K562 (cell line): ENCODE measurements around the gene RSPO1. TPM values are rescaled to one million over a fixed set of nuclear protein-coding genes. Genes with fewer than 3 reads are reported as not detected.

Experiments
- ATAC-seq: fragments of 200-7000 bp; cut with Tn5 transposase; 3 replicates; pipeline ENCODE4 v1.9.1; 2020; ENCODE audit warnings: moderate library complexity
- Bru-seq: library from RNA; stranded (reverse); fragments of 400-500 nt; gene quantifications from one replicate; lab custom pipeline; 2021; lab: Mats Ljungman, UMichigan
- BruChase-seq, 2 experiments: library from RNA; stranded (reverse); fragments of 400-500 nt; gene quantifications; one replicate each; lab custom pipeline; 2021; lab: Mats Ljungman, UMichigan
- BruUV-seq: library from RNA; stranded (reverse); fragments of 400-500 nt; replicated peaks from 2 replicates; lab custom pipeline; 2021; lab: Mats Ljungman, UMichigan
- CTCF ChIA-PET: fragments of 300-600 bp; formaldehyde crosslinking; extraction: SDS; loops from one replicate; lab custom pipeline; 2021; ENCODE audit warnings: low intra/inter-chr PET ratio; lab: Yijun Ruan, JAX
- POLR2A ChIA-PET: fragments of 300-600, 350-650 bp; sonication (Branson Sonifier 250); formaldehyde crosslinking; extraction: SDS; loops from one replicate; lab custom pipeline; 2021; ENCODE audit warnings: antibody characterized with exemption, inconsistent platforms; lab: Yijun Ruan, JAX
- DNase-seq, 4 experiments: peaks; one replicate each; pipeline versions ENCODE4 v3.0.0 to v3.0.0-alpha.2; 2011 to 2018; ENCODE audit warnings: low spot score in 3 of 4, mixed read lengths in 3 of 4; ENCODE audit errors: extremely low read depth in 1 of 4
- FAIRE-seq: peaks from 2 replicates; lab custom pipeline; 2011; peaks lifted over from hg19 to GRCh38; lab: Jason Lieb, UNC
- H2AFZ ChIP-seq: 2 replicates; pipeline ENCODE4 v1.6.0; 2011; ENCODE audit warnings: low read depth, low read length, control low read depth, inconsistent platforms
- H3K27ac ChIP-seq: fragments of 200-600 bp; 3 replicates; pipeline ENCODE4 v1.8.0; 2011; ENCODE audit warnings: low read depth, mild to moderate bottlenecking, control low read depth, inconsistent platforms, low read length, moderate library complexity, mixed read lengths; ENCODE audit errors: extremely low read depth
- H3K27me3 ChIP-seq, 2 experiments: fragments of 300-600 bp in 1 of 2; 2 replicates in 1 of 2; 3 replicates in 1 of 2; pipeline versions ENCODE4 v1.6.0 to v1.8.0; 2011; ENCODE audit warnings: inconsistent platforms in 2 of 2, low read length in 2 of 2, mild to moderate bottlenecking in 1 of 2, mixed read lengths in 1 of 2, moderate library complexity in 1 of 2; ENCODE audit not compliant: control insufficient read depth in 2 of 2, insufficient read depth in 2 of 2
- H3K36me3 ChIP-seq: fragments of 300-600 bp; 3 replicates; pipeline ENCODE4 v1.8.0; 2011; ENCODE audit warnings: mild to moderate bottlenecking, low read length, inconsistent platforms; ENCODE audit not compliant: control insufficient read depth, insufficient read depth
- H3K4me1 ChIP-seq, 2 experiments: fragments of 200-600 bp in 1 of 2; replicated peaks in 1 of 2; 2 replicates in 1 of 2; 3 replicates in 1 of 2; pipeline versions ENCODE4 v1.5.1 to v1.8.0; 2011; ENCODE audit warnings: inconsistent platforms in 2 of 2, low read length in 2 of 2, mild to moderate bottlenecking in 1 of 2, mixed read lengths in 1 of 2, moderate library complexity in 1 of 2; ENCODE audit not compliant: control insufficient read depth in 2 of 2, insufficient read depth in 2 of 2
- H3K4me2 ChIP-seq: 2 replicates; pipeline ENCODE4 v1.6.1; 2011; ENCODE audit warnings: low read length, control low read depth, inconsistent platforms, mixed read lengths; ENCODE audit not compliant: insufficient read depth
- H3K4me3 ChIP-seq: fragments of 200-600 bp; sonication (generic), shearing (Covaris generic); 2 replicates; pipeline ENCODE4 v1.5.1; 2016; ENCODE audit warnings: control low read depth, inconsistent platforms
- H3K79me2 ChIP-seq: fragments of 200-600 bp; 3 replicates; pipeline ENCODE4 v1.8.0; 2011; ENCODE audit warnings: low read length, inconsistent platforms; ENCODE audit not compliant: control insufficient read depth, insufficient read depth
- H3K9ac ChIP-seq, 2 experiments: 2 replicates each; pipeline versions ENCODE4 v1.6.0 to v1.6.1; 2011; ENCODE audit warnings: low read depth in 2 of 2, low read length in 2 of 2, control low read depth in 1 of 2, inconsistent platforms in 1 of 2, mild to moderate bottlenecking in 1 of 2, mixed read lengths in 1 of 2; ENCODE audit not compliant: insufficient read depth in 1 of 2
- H3K9me1 ChIP-seq: one replicate; pipeline ENCODE4 v1.6.0; 2011; ENCODE audit warnings: inconsistent platforms, mild to moderate bottlenecking, low read length, moderate library complexity; ENCODE audit not compliant: control insufficient read depth, insufficient read depth
- H3K9me3 ChIP-seq: replicated peaks from 2 replicates; pipeline ENCODE4 v1.5.1; 2011; ENCODE audit warnings: low read depth, low read length, inconsistent platforms; ENCODE audit not compliant: control insufficient read depth, insufficient read depth
- H4K20me1 ChIP-seq: replicated peaks from 2 replicates; pipeline ENCODE4 v1.6.1; 2011; ENCODE audit warnings: low read length, inconsistent platforms, mixed read lengths; ENCODE audit not compliant: control insufficient read depth, insufficient read depth
- CEBPZ ChIP-seq: fragments of 150-350 bp; IDR thresholded peaks from 2 replicates; pipeline ENCODE4 v1.6.1; 2014; ENCODE audit warnings: low read depth, mild to moderate bottlenecking, low read length, borderline replicate concordance
- NCOR1 ChIP-seq: fragments of 450-650 bp; IDR thresholded peaks from 2 replicates; pipeline ENCODE4 v1.6.1; 2016; ENCODE audit warnings: mild to moderate bottlenecking, moderate library complexity
- NR2C1 ChIP-seq, 2 experiments: fragments of 450-650 bp; IDR thresholded peaks; 2 replicates each; pipeline ENCODE4 v1.6.1; 2017; ENCODE audit warnings: mild to moderate bottlenecking in 2 of 2, antibody characterized with exemption in 1 of 2, inconsistent platforms in 1 of 2, missing compliant biosample characterization in 1 of 2, missing genetic modification characterization in 1 of 2
- SFPQ ChIP-seq: fragments of 200-400 bp; formaldehyde crosslinking; IDR thresholded peaks from 2 replicates; pipeline ENCODE4 v1.6.1; 2017; ENCODE audit warnings: mild to moderate bottlenecking, low read depth, low read length, moderate library complexity
- SMARCE1 ChIP-seq: fragments of 450-650 bp; IDR thresholded peaks from 2 replicates; pipeline ENCODE4 v1.7.1; 2016; ENCODE audit warnings: mild to moderate bottlenecking
- WGBS: fragments of 100-300 bp; shearing (Covaris generic); methylation state at CpG from one replicate; pipeline ENCODE4 v1.1.6; 2016; ENCODE audit warnings: low coverage, mixed read lengths; ENCODE audit not compliant: insufficient coverage; ENCODE audit errors: missing lambda C conversion rate; 5-methylcytosine and 5-hydroxymethylcytosine counted together
- in situ Hi-C: fragments of 300-500 bp; cut with MboI; formaldehyde crosslinking; loops from 4 replicates; pipeline ENCODE4 v1.15.0; 2018; ENCODE audit warnings: inconsistent platforms, mixed read lengths
- intact Hi-C: fragments of 100-400 bp; cut with micrococcal nuclease; formaldehyde crosslinking; loops from 2 replicates; pipeline ENCODE4 v1.14.2; 2022
- long read RNA-seq, 3 experiments: library from polyadenylated mRNA in 2 of 3; library from RNA in 1 of 3; unstranded in 2 of 3; stranded (forward) in 1 of 3; transcript quantifications; one replicate each; pipeline ENCODE4 v2.0.0, GENCODE V29; 2019 to 2022
- polyA minus RNA-seq, 3 experiments: library from RNA; depleted of rRNA, polyadenylated mRNA; stranded (reverse); fragments of >200 nt; gene quantifications; 2 replicates each; pipeline ENCODE4 v1.2.3, GENCODE V29; 2011
- polyA plus RNA-seq, 8 experiments: library from polyadenylated mRNA; depleted of rRNA in 4 of 8; stranded (reverse) in 5 of 8; unstranded in 3 of 8; fragments of >200 nt; fragmentation: Nextera tagmentation in 2 of 8; fragmentation: Illumina TruSeq in 1 of 8; extraction: Ambion mirVana in 2 of 8; extraction: Trizol in 1 of 8; gene quantifications; 2 replicates each; pipeline versions ENCODE4 v1.2.1 to v1.2.3, GENCODE V29; 2011 to 2014; ENCODE audit warnings: inconsistent platforms in 1 of 8, missing spikeins in 1 of 8
- total RNA-seq, 7 experiments: library from RNA; depleted of rRNA in 6 of 7; stranded (reverse); fragments of >200 nt in 6 of 7; fragmentation: Illumina TruSeq in 2 of 7; extraction: Trizol in 2 of 7; gene quantifications; 2 replicates each; pipeline versions ENCODE4 v1.2.1 to v1.2.3, GENCODE V29; 2011 to 2021; ENCODE audit warnings: low replicate concordance in 1 of 7
- TF ChIP-seq, protein P1 (sequence below), 2 experiments: fragments of 150-350 bp in 1 of 2; IDR thresholded peaks; 2 replicates each; pipeline ENCODE4 v1.6.1; 2012 to 2016; ENCODE audit warnings: low read depth in 2 of 2, low read length in 2 of 2, mild to moderate bottlenecking in 1 of 2, moderate library complexity in 1 of 2

Gene RSPO1
- not detected in 2 replicates for total RNA-seq (2011; cell fraction: chromatin; rRNA removed; ENCODE audit: low replicate concordance)
- not detected in 2 replicates for total RNA-seq (2011; cell fraction: nucleolus; rRNA removed)
- not detected in 2 replicates for total RNA-seq (2011; cell fraction: nucleoplasm; rRNA removed)
- total RNA-seq (2014; rRNA removed) (not detected in 2 replicates), total RNA-seq (2014; rRNA removed; fragmentation: Illumina TruSeq; extraction: Trizol) (not detected in 2 replicates), total RNA-seq (2015; rRNA removed; fragmentation: Illumina TruSeq; extraction: Trizol) (not detected in 2 replicates), total RNA-seq (2021) (not detected in 2 replicates), polyA plus RNA-seq (2011; rRNA removed) (not detected in 2 replicates), polyA plus RNA-seq (2014; fragmentation: Illumina TruSeq; extraction: Trizol) (not detected in 2 replicates), polyA plus RNA-seq (2014; fragmentation: Nextera tagmentation; extraction: Ambion mirVana) (not detected), polyA plus RNA-seq (2014; rRNA removed) (not detected in 2 replicates), polyA minus RNA-seq (2011; rRNA and poly(A)+ RNA removed) (not detected in 2 replicates), Bru-seq, nascent RNA (not detected), BruChase-seq, experiment 1, labeled RNA remaining after a 2-hour chase (percentile 4 among the genes with signal in this experiment), BruChase-seq, experiment 2, labeled RNA remaining after a 6-hour chase (percentile 8 among the genes with signal in this experiment)
- polyA plus RNA-seq (2011; cell fraction: cytosol; rRNA removed): not detected in 2 replicates
- not detected in 2 replicates for polyA plus RNA-seq (2011; cell fraction: nucleus; rRNA removed)
- polyA plus RNA-seq (2012): not detected in 2 replicates
- not detected in 2 replicates for polyA minus RNA-seq (2011; cell fraction: cytosol; rRNA and poly(A)+ RNA removed)
- not detected in 2 replicates for polyA minus RNA-seq (2011; cell fraction: nucleus; rRNA and poly(A)+ RNA removed)
- long read RNA-seq, experiment 1: 0 reads
- long read RNA-seq, experiment 2: 0 reads
- long read RNA-seq, experiment 3: 0 reads

DNA sequence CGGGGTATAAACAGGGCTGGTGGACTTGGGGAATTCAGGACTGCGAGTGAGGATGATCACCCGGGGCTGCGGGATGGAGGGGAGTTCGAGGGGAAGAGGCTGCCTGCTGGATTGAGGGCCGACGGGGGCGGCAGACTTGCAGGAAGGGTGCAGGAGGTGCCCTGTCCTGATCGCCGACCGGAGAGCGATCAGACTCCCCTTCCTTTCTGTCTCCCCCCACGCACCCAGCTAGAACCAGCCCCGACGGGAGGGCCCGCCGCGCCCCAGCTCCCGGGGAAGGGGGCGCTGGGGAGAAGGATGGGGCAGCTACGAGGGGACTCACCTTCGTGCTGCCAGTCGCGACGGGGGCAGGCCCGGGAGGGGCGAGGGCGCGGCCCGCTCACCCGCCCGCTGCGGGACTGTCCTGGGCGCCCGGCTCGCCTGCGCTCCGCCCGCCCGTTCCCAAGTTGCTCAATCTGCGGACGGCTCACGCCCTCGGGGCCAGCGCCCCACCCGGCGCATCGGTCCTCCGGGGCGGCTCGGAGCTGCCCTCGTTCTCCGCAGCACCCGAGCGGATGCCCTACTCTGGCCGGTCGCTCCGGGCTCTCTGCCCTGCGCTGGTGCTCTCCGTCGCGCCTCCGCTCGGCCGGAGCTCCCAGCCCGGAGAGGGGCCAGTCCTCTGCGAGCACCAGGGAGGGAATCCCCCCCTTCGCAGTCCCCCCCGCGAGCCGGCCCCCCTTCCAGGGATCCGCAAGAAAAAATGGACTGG lies at the start of gene RSPO1:
Gene RSPO1, minus strand, starts transcription at position 649 of the 748 bp plus-strand sequence. CDS start 5,231 bp downstream, outside the sequence.
- no peak within 1 kb of the TSS for H2AFZ ChIP-seq
- in situ Hi-C loops: no loop called here
- H3K9me3 ChIP-seq: no peaks in the 10 kb centered on the region
- no peaks in the 10 kb centered on the region for H3K9me1 ChIP-seq
- 9% methylated on average over 62 of the region's 72 CpGs for WGBS
- H3K4me1 ChIP-seq: peaks cover 0 to 24% of the 10 kb centered on the region in 2 experiments; a peak in 1 of 5 replicates
- H3K9ac ChIP-seq: no peak within 1 kb of the TSS; a peak in 1 of 4 replicates
- intact Hi-C loops: no loop called here
- no TSS peak for BruUV-seq
- no peaks in the 10 kb centered on the region for H3K79me2 ChIP-seq
- H3K27ac ChIP-seq: no peak within 1 kb of the TSS
- no peaks in the 10 kb centered on the region for H3K36me3 ChIP-seq
- H3K4me3 ChIP-seq: no peak within 1 kb of the TSS
- DNase-seq (peak in 2 of 4 experiments; percentile 31 to 33), ATAC-seq (peak; percentile 58), FAIRE-seq (no peak)
- ChIA-PET POLR2A (interaction anchor here (0.7 to 1.2 kb wide), 3 partner anchors 9 to 160 kb away, joined by 3 read pairs; partner anchors contain the start of gene ZC3H12A), CTCF (no interaction called here)
- peaks cover 17% of the 10 kb centered on the region for H4K20me1 ChIP-seq
- H3K27me3 ChIP-seq: peaks cover 81 to 88% of the 10 kb centered on the region in 2 experiments
- no peak within 1 kb of the TSS for H3K4me2 ChIP-seq
- TF ChIP-seq NCOR1 (no peak), SMARCE1 (no peak), NR2C1 (IDR thresholded peaks at IDR 0.05) (no peak), NR2C1 (tag; IDR thresholded peaks at IDR 0.05) (no peak), SFPQ (no peak), CEBPZ (no peak)
- TF ChIP-seq, protein P1, sequence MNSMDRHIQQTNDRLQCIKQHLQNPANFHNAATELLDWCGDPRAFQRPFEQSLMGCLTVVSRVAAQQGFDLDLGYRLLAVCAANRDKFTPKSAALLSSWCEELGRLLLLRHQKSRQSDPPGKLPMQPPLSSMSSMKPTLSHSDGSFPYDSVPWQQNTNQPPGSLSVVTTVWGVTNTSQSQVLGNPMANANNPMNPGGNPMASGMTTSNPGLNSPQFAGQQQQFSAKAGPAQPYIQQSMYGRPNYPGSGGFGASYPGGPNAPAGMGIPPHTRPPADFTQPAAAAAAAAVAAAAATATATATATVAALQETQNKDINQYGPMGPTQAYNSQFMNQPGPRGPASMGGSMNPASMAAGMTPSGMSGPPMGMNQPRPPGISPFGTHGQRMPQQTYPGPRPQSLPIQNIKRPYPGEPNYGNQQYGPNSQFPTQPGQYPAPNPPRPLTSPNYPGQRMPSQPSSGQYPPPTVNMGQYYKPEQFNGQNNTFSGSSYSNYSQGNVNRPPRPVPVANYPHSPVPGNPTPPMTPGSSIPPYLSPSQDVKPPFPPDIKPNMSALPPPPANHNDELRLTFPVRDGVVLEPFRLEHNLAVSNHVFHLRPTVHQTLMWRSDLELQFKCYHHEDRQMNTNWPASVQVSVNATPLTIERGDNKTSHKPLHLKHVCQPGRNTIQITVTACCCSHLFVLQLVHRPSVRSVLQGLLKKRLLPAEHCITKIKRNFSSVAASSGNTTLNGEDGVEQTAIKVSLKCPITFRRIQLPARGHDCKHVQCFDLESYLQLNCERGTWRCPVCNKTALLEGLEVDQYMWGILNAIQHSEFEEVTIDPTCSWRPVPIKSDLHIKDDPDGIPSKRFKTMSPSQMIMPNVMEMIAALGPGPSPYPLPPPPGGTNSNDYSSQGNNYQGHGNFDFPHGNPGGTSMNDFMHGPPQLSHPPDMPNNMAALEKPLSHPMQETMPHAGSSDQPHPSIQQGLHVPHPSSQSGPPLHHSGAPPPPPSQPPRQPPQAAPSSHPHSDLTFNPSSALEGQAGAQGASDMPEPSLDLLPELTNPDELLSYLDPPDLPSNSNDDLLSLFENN (IDR thresholded peaks at IDR 0.05; ENCODE audit: low read depth in 2 of 2, low read length in 2 of 2): no peak
